Activated T-helper 17 cell treated with anti-CD3 and anti-CD28 coated beads, Interleukin-2, amount 50 U/mL, for 72 hours (primary cell): Measurements from ENCODE around the gene PHKG2. TPM values are rescaled to one million over a fixed set of nuclear protein-coding genes. Genes with fewer than 3 reads are reported as not detected.

Source experiments
- ATAC-seq: fragments of 150-1000 bp; cut with Tn5 transposase; replicated peaks from 2 replicates; pipeline ENCODE4 v1.10.0; 2021; ENCODE audit warnings: mild to moderate bottlenecking, moderate library complexity
- H3K27ac Mint-ChIP-seq: one replicate; pipeline ENCODE4 v1.8.0; 2022; ENCODE audit warnings: mixed read lengths
- H3K27me3 Mint-ChIP-seq: one replicate; pipeline ENCODE4 v1.8.0; 2022; ENCODE audit warnings: mixed read lengths
- H3K36me3 Mint-ChIP-seq: one replicate; pipeline ENCODE4 v1.8.0; 2022; ENCODE audit warnings: low read depth, mild to moderate bottlenecking, mixed read lengths
- H3K4me1 Mint-ChIP-seq: one replicate; pipeline ENCODE4 v1.8.0; 2022; ENCODE audit warnings: mixed read lengths
- H3K4me3 Mint-ChIP-seq: one replicate; pipeline ENCODE4 v1.8.0; 2022; ENCODE audit warnings: mild to moderate bottlenecking, mixed read lengths
- H3K9me3 Mint-ChIP-seq: one replicate; pipeline ENCODE4 v1.8.0; 2022; ENCODE audit warnings: mixed read lengths
- total RNA-seq, 2 donors: library from RNA; stranded (reverse); gene quantifications; one replicate each; pipeline ENCODE4 v1.2.3, GENCODE V29; 2022

Gene PHKG2
- total RNA-seq, 2 donors from 2014 or later = 30.0 to 43.3 TPM

GRCh38 chr16:30783280-30784109 lies 35.3 kb downstream of the PHKG2 start:
- H3K4me3 Mint-ChIP-seq = no peak overlapping the region
- H3K9me3 Mint-ChIP-seq = no peaks in the 10 kb centered on the region
- no peaks in the 10 kb centered on the region for H3K36me3 Mint-ChIP-seq
- no peaks in the 10 kb centered on the region for H3K4me1 Mint-ChIP-seq
- H3K27ac Mint-ChIP-seq = no peak overlapping the region
- no peaks in the 10 kb centered on the region for H3K27me3 Mint-ChIP-seq
- ATAC-seq = no peak

- Mint-ChIP-seq H3K27ac (no peak overlapping the region), H3K27me3 (no peaks in the 10 kb centered on the region), H3K4me1 (no peaks in the 10 kb centered on the region), H3K9me3 (no peaks in the 10 kb centered on the region), H3K4me3 (no peak overlapping the region), H3K36me3 (no peaks in the 10 kb centered on the region)
- no peak for ATAC-seq
Measured at GRCh38 chr16:30784215-30784614, 36.0 kb downstream of the PHKG2 start.

- H3K27me3 Mint-ChIP-seq = no peaks in the 10 kb centered on the region
- H3K4me1 Mint-ChIP-seq = no peaks in the 10 kb centered on the region
- no peak for ATAC-seq
- H3K9me3 Mint-ChIP-seq = no peaks in the 10 kb centered on the region
- no peak overlapping the region for H3K27ac Mint-ChIP-seq
- H3K4me3 Mint-ChIP-seq = peak overlapping the region; percentile 56
- H3K36me3 Mint-ChIP-seq = no peaks in the 10 kb centered on the region
Measured at GRCh38 chr16:30785126-30786106, 37.2 kb downstream of the PHKG2 start.

GRCh38 chr16:30786115-30786935 lies 38.1 kb downstream of the PHKG2 start:
- H3K27ac Mint-ChIP-seq = no peak overlapping the region
- H3K4me1 Mint-ChIP-seq = no peaks in the 10 kb centered on the region
- no peaks in the 10 kb centered on the region for H3K9me3 Mint-ChIP-seq
- peak overlapping the region; percentile 61 for H3K4me3 Mint-ChIP-seq
- ATAC-seq = peak; percentile 70
- H3K27me3 Mint-ChIP-seq = no peaks in the 10 kb centered on the region
- H3K36me3 Mint-ChIP-seq = no peaks in the 10 kb centered on the region

- Mint-ChIP-seq H3K36me3 (no peaks in the 10 kb centered on the region), H3K4me3 (peak within 1 kb of the TSS; percentile 61), H3K27me3 (no peaks in the 10 kb centered on the region), H3K4me1 (no peaks in the 10 kb centered on the region), H3K27ac (no peak within 1 kb of the TSS), H3K9me3 (no peaks in the 10 kb centered on the region)
- peak; percentile 48 for ATAC-seq
Measured at GRCh38 chr16:30786936-30787612, 38.8 kb downstream of the PHKG2 start, which contains the start of gene ZNF629. ZNF629 (minus strand) TSS chr16:30787205; CDS start chr16:30784482, 2,723 bp downstream.

- H3K27me3 Mint-ChIP-seq = no peaks in the 10 kb centered on the region
- peak overlapping the region; percentile 61 for H3K4me3 Mint-ChIP-seq
- H3K9me3 Mint-ChIP-seq = no peaks in the 10 kb centered on the region
- no peaks in the 10 kb centered on the region for H3K36me3 Mint-ChIP-seq
- no peaks in the 10 kb centered on the region for H3K4me1 Mint-ChIP-seq
- ATAC-seq = no peak
- no peak overlapping the region for H3K27ac Mint-ChIP-seq
Measured at GRCh38 chr16:30787613-30788378, 39.6 kb downstream of the PHKG2 start.

GRCh38 chr16:30793508-30794069 lies 45.4 kb downstream of the PHKG2 start:
- no peak for ATAC-seq
- H3K27me3 Mint-ChIP-seq = no peaks in the 10 kb centered on the region
- peaks cover 4% of the 10 kb centered on the region for H3K4me1 Mint-ChIP-seq
- no peaks in the 10 kb centered on the region for H3K9me3 Mint-ChIP-seq
- no peak overlapping the region for H3K4me3 Mint-ChIP-seq
- H3K27ac Mint-ChIP-seq = peak overlapping the region; percentile 16
- H3K36me3 Mint-ChIP-seq = no peaks in the 10 kb centered on the region

- no peaks in the 10 kb centered on the region for H3K27me3 Mint-ChIP-seq
- ATAC-seq = no peak
- H3K27ac Mint-ChIP-seq = peak overlapping the region; percentile 16
- no peak overlapping the region for H3K4me3 Mint-ChIP-seq
- peaks cover 4% of the 10 kb centered on the region for H3K4me1 Mint-ChIP-seq
- no peaks in the 10 kb centered on the region for H3K9me3 Mint-ChIP-seq
- H3K36me3 Mint-ChIP-seq = no peaks in the 10 kb centered on the region
Measured at GRCh38 chr16:30794634-30795033, 46.4 kb downstream of the PHKG2 start.

- H3K27ac Mint-ChIP-seq = no peak overlapping the region
- ATAC-seq = no peak
- peaks cover 4% of the 10 kb centered on the region for H3K4me1 Mint-ChIP-seq
- H3K36me3 Mint-ChIP-seq = no peaks in the 10 kb centered on the region
- no peak overlapping the region for H3K4me3 Mint-ChIP-seq
- no peaks in the 10 kb centered on the region for H3K27me3 Mint-ChIP-seq
- no peaks in the 10 kb centered on the region for H3K9me3 Mint-ChIP-seq
Measured at GRCh38 chr16:30797670-30798309, 49.6 kb downstream of the PHKG2 start.

Other genes with a start within 250 kb of the PHKG2 start
- gene ZNF768, start 221.9 kb upstream of the PHKG2 start, total RNA-seq = 1 to 10 TPM; 3.7 to 5.3 TPM
- 10 to 100 TPM in 1 of 2 donors, 1 to 10 TPM in 1; 6.9 to 12.9 TPM for gene ZNF747, start 213.6 kb upstream of the PHKG2 start, total RNA-seq
- 10 to 100 TPM; 13.8 to 14.1 TPM for gene ZNF764, start 190.1 kb upstream of the PHKG2 start, total RNA-seq
- gene ZNF688, start 176.7 kb upstream of the PHKG2 start, total RNA-seq = 1 to 10 TPM; 7.3 to 9.7 TPM
- gene ZNF785, start 162.7 kb upstream of the PHKG2 start, total RNA-seq = 10 to 100 TPM; 10.5 to 15.5 TPM
- gene ZNF689, start 138.0 kb upstream of the PHKG2 start, total RNA-seq = 10 to 100 TPM in 1 of 2 donors, 1 to 10 TPM in 1; 5.9 to 12.1 TPM
- gene PRR14, start 97.5 kb upstream of the PHKG2 start, total RNA-seq = 10 to 100 TPM; 76.6 to 97.5 TPM
- 100 to 1,000 TPM in 1 of 2 donors, 10 to 100 TPM in 1; 92.6 to 140 TPM for gene FBRS, start 90.0 kb upstream of the PHKG2 start, total RNA-seq
- gene SRCAP, start 49.3 kb upstream of the PHKG2 start, total RNA-seq = 10 to 100 TPM; 63.6 to 86.7 TPM
- 1 to 10 TPM; 2.9 TPM for gene CFAP119, start 13.6 kb downstream of the PHKG2 start, total RNA-seq
- 10 to 100 TPM; 90.7 to 95.1 TPM for gene RNF40, start 13.9 kb downstream of the PHKG2 start, total RNA-seq
- gene ZNF629, start 38.8 kb downstream of the PHKG2 start, total RNA-seq = under 1 TPM; 0.28 to 0.48 TPM
- gene BCL7C, start 145.7 kb downstream of the PHKG2 start, total RNA-seq = 10 to 100 TPM; 34.1 to 39.3 TPM
- gene CTF1, start 148.2 kb downstream of the PHKG2 start, total RNA-seq = under 1 TPM; 0.15 to 0.26 TPM
- 10 to 100 TPM; 32.2 to 40.7 TPM for gene FBXL19, start 175.1 kb downstream of the PHKG2 start, total RNA-seq
- gene ORAI3, start 200.6 kb downstream of the PHKG2 start, total RNA-seq = 10 to 100 TPM; 12.4 to 25.8 TPM
- gene SETD1A, start 209.3 kb downstream of the PHKG2 start, total RNA-seq = 10 to 100 TPM; 27.5 to 33.7 TPM
- gene HSD3B7, start 236.8 kb downstream of the PHKG2 start, total RNA-seq = 1 to 10 TPM; 8.8 TPM